Neutrophil (primary cell): ENCODE results near the gene SNPH.

Experiments
- H3K27ac ChIP-seq: fragments of 200-600 bp; sonication (generic); 2 replicates; pipeline ENCODE4 v1.5.1; 2016; ENCODE audit warnings: mild to moderate bottlenecking, moderate library complexity
- H3K27me3 ChIP-seq: fragments of 200-600 bp; sonication (generic); 2 replicates; pipeline ENCODE4 v1.6.0; 2016; ENCODE audit warnings: mild to moderate bottlenecking
- H3K36me3 ChIP-seq: fragments of 200-600 bp; sonication (generic); 2 replicates; pipeline ENCODE4 v1.5.1; 2017
- H3K4me1 ChIP-seq, 2 experiments: fragments of 200-600 bp in 1 of 2; sonication (generic) in 1 of 2; 1 replicate in 1 of 2; 2 replicates in 1 of 2; pipeline versions ENCODE4 v1.5.1 to v1.6.1; 2013 to 2016; ENCODE audit warnings: low read depth in 1 of 2, low read length in 1 of 2, mild to moderate bottlenecking in 1 of 2, moderate library complexity in 1 of 2; ENCODE audit not compliant: control insufficient read depth in 1 of 2, insufficient read depth in 1 of 2
- H3K4me3 ChIP-seq, 2 experiments: fragments of 200-600 bp in 1 of 2; sonication (generic) in 1 of 2; 1 replicate in 1 of 2; 2 replicates in 1 of 2; pipeline ENCODE4 v1.5.1; 2013 to 2016; ENCODE audit warnings: low read depth in 1 of 2, low read length in 1 of 2, mild to moderate bottlenecking in 1 of 2, moderate library complexity in 1 of 2
- H3K9me3 ChIP-seq: fragments of 200-600 bp; sonication (generic); 2 replicates; pipeline ENCODE4 v1.5.1; 2016
- CTCF ChIP-seq: fragments of 200-600 bp; sonication (generic); IDR thresholded peaks from 2 replicates; pipeline ENCODE4 v1.5.1; 2016; ENCODE audit warnings: antibody characterized with exemption

The SNPH gene

GRCh38 chr20:1254254-1254653, 11.8 kb upstream of the SNPH start:
- Histone ChIP-seq H3K27ac (no peak overlapping the region), H3K4me1 (no peaks in the 10 kb centered on the region), H3K27me3 (peaks cover 77% of the 10 kb centered on the region), H3K9me3 (no peaks in the 10 kb centered on the region), H3K36me3 (no peaks in the 10 kb centered on the region), H3K4me3 (no peak overlapping the region)
- no peak for TF ChIP-seq CTCF

- TF ChIP-seq CTCF, result no peak
- Histone ChIP-seq H3K9me3 (no peaks in the 10 kb centered on the region), H3K36me3 (no peaks in the 10 kb centered on the region), H3K4me3 (no peak overlapping the region), H3K4me1 (no peaks in the 10 kb centered on the region), H3K27me3 (peaks cover 87% of the 10 kb centered on the region), H3K27ac (no peak overlapping the region)
These were observed 10.4 kb upstream of the SNPH start for GRCh38 chr20:1255675-1256074.

GRCh38 chr20:1263853-1264252, 2.2 kb upstream of the SNPH start:
- H3K36me3 ChIP-seq, result no peaks in the 10 kb centered on the region
- no peak for TF ChIP-seq CTCF
- H3K27ac ChIP-seq, result no peak overlapping the region
- H3K9me3 ChIP-seq, result no peaks in the 10 kb centered on the region
- H3K4me3 ChIP-seq, result no peak overlapping the region
- peaks cover 91% of the 10 kb centered on the region for H3K27me3 ChIP-seq
- peaks cover 0 to 4% of the 10 kb centered on the region in 2 experiments for H3K4me1 ChIP-seq

- Histone ChIP-seq H3K4me1 (peaks cover 0 to 4% of the 10 kb centered on the region in 2 experiments), H3K4me3 (no peak overlapping the region), H3K27me3 (peaks cover 94% of the 10 kb centered on the region), H3K9me3 (no peaks in the 10 kb centered on the region), H3K27ac (no peak overlapping the region), H3K36me3 (no peaks in the 10 kb centered on the region)
- TF ChIP-seq CTCF, result no peak
These were observed 1.4 kb upstream of the SNPH start for GRCh38 chr20:1264727-1265126.

GRCh38 chr20:1265226-1265915, 723 bp upstream of the SNPH start:
- Histone ChIP-seq H3K27ac (no peak overlapping the region), H3K36me3 (no peaks in the 10 kb centered on the region), H3K9me3 (no peaks in the 10 kb centered on the region), H3K4me1 (peaks cover 0 to 4% of the 10 kb centered on the region in 2 experiments), H3K27me3 (peaks cover 88% of the 10 kb centered on the region), H3K4me3 (no peak overlapping the region)
- TF ChIP-seq CTCF, result no peak

- no peak overlapping the region for H3K4me3 ChIP-seq
- H3K36me3 ChIP-seq, result no peaks in the 10 kb centered on the region
- no peak for TF ChIP-seq CTCF
- peaks cover 0 to 4% of the 10 kb centered on the region in 2 experiments for H3K4me1 ChIP-seq
- H3K9me3 ChIP-seq, result no peaks in the 10 kb centered on the region
- H3K27ac ChIP-seq, result no peak overlapping the region
- peaks cover 83% of the 10 kb centered on the region for H3K27me3 ChIP-seq
These were observed 253 bp upstream of the SNPH start for GRCh38 chr20:1265916-1266166.
